GM12878 (cell line): ENCODE measurements around the gene NGFR. TPM values are rescaled to one million over a fixed set of nuclear protein-coding genes. Genes with fewer than 3 reads are reported as not detected.

Source experiments
- ATAC-seq: fragments of 200-7000 bp; cut with Tn5 transposase; 3 replicates; pipeline ENCODE4 v1.9.1; 2020; ENCODE audit warnings: mild to moderate bottlenecking, moderate library complexity
- BruUV-seq: library from RNA; stranded (reverse); fragments of 400-500 nt; replicated peaks from 2 replicates; lab custom pipeline; 2021; lab: Mats Ljungman, UMichigan
- CTCF ChIA-PET: fragments of 300-600 bp; sonication (Branson Sonifier 250); formaldehyde crosslinking; extraction: SDS; loops from one replicate; lab custom pipeline; 2021; ENCODE audit warnings: inconsistent platforms; lab: Yijun Ruan, JAX
- POLR2A ChIA-PET: fragments of 350-600 bp; formaldehyde crosslinking; extraction: SDS; loops from one replicate; lab custom pipeline; 2021; ENCODE audit warnings: inconsistent platforms; lab: Charles Lee
- RAD21 ChIA-PET: fragments of 300-600 bp; sonication (Branson Sonifier 250); formaldehyde crosslinking; loops from one replicate; lab custom pipeline; 2023; ENCODE audit warnings: antibody characterized with exemption; ENCODE audit not compliant: unreplicated experiment; lab: Charles Lee
- SMC1A ChIA-PET: fragments of 300-600 bp; sonication (Branson Sonifier 250); formaldehyde crosslinking; loops from one replicate; lab custom pipeline; 2023; ENCODE audit not compliant: unreplicated experiment, uncharacterized antibody; lab: Charles Lee
- DNase-seq: peaks from one replicate; pipeline ENCODE4 v3.0.0-alpha.2; 2011; ENCODE audit warnings: low read depth, low spot score
- FAIRE-seq: peaks from 3 replicates; lab custom pipeline; 2011; peaks lifted over from hg19 to GRCh38; lab: Jason Lieb, UNC
- H2AFZ ChIP-seq: 2 replicates; pipeline ENCODE4 v1.6.0; 2011; ENCODE audit warnings: low read depth, low read length, control low read depth; ENCODE audit not compliant: control insufficient read depth
- H3K27ac ChIP-seq: 2 replicates; pipeline ENCODE4 v1.5.1; 2011; ENCODE audit warnings: control low read depth; ENCODE audit not compliant: control insufficient read depth, insufficient read depth
- H3K27me3 ChIP-seq, 2 experiments: replicated peaks in 1 of 2; 2 replicates each; pipeline versions ENCODE4 v1.6.0 to v1.6.1; 2011; ENCODE audit warnings: low read length in 1 of 2; ENCODE audit not compliant: control insufficient read depth in 2 of 2, insufficient read depth in 2 of 2
- H3K36me3 ChIP-seq, 2 experiments: 2 replicates each; pipeline ENCODE4 v1.5.1; 2011; ENCODE audit warnings: low read length in 1 of 2; ENCODE audit not compliant: control insufficient read depth in 2 of 2, insufficient read depth in 2 of 2
- H3K4me1 ChIP-seq: 2 replicates; pipeline ENCODE4 v1.6.1; 2011; ENCODE audit warnings: mild to moderate bottlenecking, low read length, moderate library complexity, mixed read lengths; ENCODE audit not compliant: control insufficient read depth, insufficient read depth
- H3K4me2 ChIP-seq: 2 replicates; pipeline ENCODE4 v1.6.0; 2011; ENCODE audit warnings: control low read depth; ENCODE audit not compliant: control insufficient read depth, insufficient read depth
- H3K4me3 ChIP-seq: fragments of 200-600 bp; sonication (generic); 2 replicates; pipeline ENCODE4 v1.5.1; 2016
- H3K79me2 ChIP-seq: 2 replicates; pipeline ENCODE4 v1.6.0; 2011; ENCODE audit warnings: low read length; ENCODE audit not compliant: control insufficient read depth, insufficient read depth
- H3K9ac ChIP-seq: 2 replicates; pipeline ENCODE4 v1.8.0; 2011; ENCODE audit warnings: low read length, control low read depth, mixed read lengths; ENCODE audit not compliant: control insufficient read depth, insufficient read depth
- H3K9me3 ChIP-seq: replicated peaks from 3 replicates; pipeline ENCODE4 v1.5.1; 2011; ENCODE audit warnings: mild to moderate bottlenecking, low read length; ENCODE audit not compliant: control insufficient read depth, insufficient read depth
- H4K20me1 ChIP-seq: 2 replicates; pipeline ENCODE4 v1.6.0; 2011; ENCODE audit not compliant: control insufficient read depth, insufficient read depth
- CBFB ChIP-seq: IDR thresholded peaks from 2 replicates; pipeline ENCODE4 v1.6.1; 2016; ENCODE audit warnings: antibody characterized with exemption, low read depth
- CEBPB ChIP-seq, 2 experiments: fragments of 150-350 bp in 1 of 2; IDR thresholded peaks; 2 replicates each; pipeline ENCODE4 v1.6.1; 2012 to 2014; ENCODE audit warnings: low read depth in 2 of 2, low read length in 2 of 2, borderline replicate concordance in 1 of 2, inconsistent platforms in 1 of 2
- CTCF ChIP-seq, 3 experiments: IDR thresholded peaks in 2 of 3; conservative IDR thresholded peaks in 1 of 3; 2 replicates each; pipeline ENCODE4 v1.5.1; 2011; ENCODE audit warnings: low read depth in 3 of 3, low read length in 3 of 3, mild to moderate bottlenecking in 3 of 3, control low read depth in 2 of 3, moderate library complexity in 2 of 3, inconsistent platforms in 1 of 3, mixed read lengths in 1 of 3; ENCODE audit not compliant: control insufficient read depth in 2 of 3, insufficient read depth in 1 of 3; ENCODE audit errors: extremely low read depth in 1 of 3
- NFYB ChIP-seq: IDR thresholded peaks from 2 replicates; pipeline ENCODE4 v1.6.1; 2011; ENCODE audit warnings: low read depth, mild to moderate bottlenecking, low read length, improper control_type of control experiment, moderate library complexity; ENCODE audit not compliant: insufficient read depth
- NR2C1 ChIP-seq: fragments of 450-650 bp; IDR thresholded peaks from 2 replicates; pipeline ENCODE4 v1.6.1; 2017; ENCODE audit warnings: antibody characterized with exemption, mild to moderate bottlenecking, moderate library complexity
- PBX3 ChIP-seq: IDR thresholded peaks from 2 replicates; pipeline ENCODE4 v1.6.1; 2011; ENCODE audit warnings: mild to moderate bottlenecking, low read depth, low read length, moderate library complexity; ENCODE audit not compliant: insufficient replicate concordance
- RB1 ChIP-seq: fragments of 450-650 bp; formaldehyde crosslinking; IDR thresholded peaks from 2 replicates; pipeline ENCODE4 v1.6.1; 2017; ENCODE audit warnings: mild to moderate bottlenecking, borderline replicate concordance
- SP1 ChIP-seq: IDR thresholded peaks from one replicate; pipeline ENCODE4 v1.6.1; 2011; ENCODE audit warnings: low read depth, low read length
- STAT3 ChIP-seq: IDR thresholded peaks from 2 replicates; pipeline ENCODE4 v1.6.1; 2011; ENCODE audit warnings: low read depth, low read length, improper control_type of control experiment
- TAF1 ChIP-seq: IDR thresholded peaks from 2 replicates; pipeline ENCODE4 v1.6.1; 2011; ENCODE audit warnings: mild to moderate bottlenecking, low read depth, low read length, borderline replicate concordance
- WGBS: methylation state at CpG from one replicate; pipeline ENCODE4 v1.1.6; 2016; ENCODE audit warnings: low lambda C conversion rate; ENCODE audit not compliant: insufficient replicate concordance, insufficient coverage; ENCODE audit errors: missing lambda C conversion rate; 5-methylcytosine and 5-hydroxymethylcytosine counted together
- in situ Hi-C: fragments of 300-500 bp; cut with MboI; formaldehyde crosslinking; loops from 9 replicates; pipeline ENCODE4 v1.14.3; 2018; ENCODE audit warnings: mixed read lengths
- intact Hi-C: fragments of 100-400 bp; cut with micrococcal nuclease; formaldehyde crosslinking; loops from one replicate; pipeline ENCODE4 v1.14.2; 2022; ENCODE audit not compliant: unreplicated experiment
- polyA plus RNA-seq, 11 experiments: library from polyadenylated mRNA; depleted of rRNA in 4 of 11; unstranded in 6 of 11; stranded (reverse) in 5 of 11; fragments of >200 nt; fragmentation: Nextera tagmentation in 4 of 11; fragmentation: Illumina TruSeq in 1 of 11; extraction: Ambion mirVana in 4 of 11; extraction: Trizol in 1 of 11; gene quantifications; 1 replicate in 1 of 11; 2 replicates in 10 of 11; pipeline versions ENCODE4 v1.2.1 to v1.2.3, GENCODE V29; 2011 to 2016; ENCODE audit warnings: inconsistent platforms in 2 of 11, missing spikeins in 2 of 11, low read depth in 1 of 11
- total RNA-seq, 4 experiments: library from RNA; depleted of rRNA in 3 of 4; stranded (reverse); fragments of >200 nt in 3 of 4; fragmentation: Illumina TruSeq in 1 of 4; extraction: Trizol in 1 of 4; gene quantifications; 2 replicates each; pipeline versions ENCODE4 v1.2.1 to v1.2.3, GENCODE V29; 2013 to 2021
- TF ChIP-seq, protein P1 (sequence below): fragments of 450-650 bp; IDR thresholded peaks from 2 replicates; pipeline ENCODE4 v1.6.1; 2017; ENCODE audit warnings: mild to moderate bottlenecking, low read depth, inconsistent platforms; ENCODE audit not compliant: poor library complexity, severe bottlenecking
- TF ChIP-seq, protein P2 (sequence below): fragments of 450-650 bp; conservative IDR thresholded peaks from 2 replicates; pipeline ENCODE4 v1.6.1; 2017; ENCODE audit warnings: mild to moderate bottlenecking, moderate library complexity

Gene NGFR
- total and polyA plus RNA-seq, 10 of the 15 experiments (the other 5 are each of a cell fraction or from before 2014, with no cell fraction given), result 0.05 to 0.28 (median 0.08) TPM; not detected in 1

- TF ChIP-seq, protein P1, sequence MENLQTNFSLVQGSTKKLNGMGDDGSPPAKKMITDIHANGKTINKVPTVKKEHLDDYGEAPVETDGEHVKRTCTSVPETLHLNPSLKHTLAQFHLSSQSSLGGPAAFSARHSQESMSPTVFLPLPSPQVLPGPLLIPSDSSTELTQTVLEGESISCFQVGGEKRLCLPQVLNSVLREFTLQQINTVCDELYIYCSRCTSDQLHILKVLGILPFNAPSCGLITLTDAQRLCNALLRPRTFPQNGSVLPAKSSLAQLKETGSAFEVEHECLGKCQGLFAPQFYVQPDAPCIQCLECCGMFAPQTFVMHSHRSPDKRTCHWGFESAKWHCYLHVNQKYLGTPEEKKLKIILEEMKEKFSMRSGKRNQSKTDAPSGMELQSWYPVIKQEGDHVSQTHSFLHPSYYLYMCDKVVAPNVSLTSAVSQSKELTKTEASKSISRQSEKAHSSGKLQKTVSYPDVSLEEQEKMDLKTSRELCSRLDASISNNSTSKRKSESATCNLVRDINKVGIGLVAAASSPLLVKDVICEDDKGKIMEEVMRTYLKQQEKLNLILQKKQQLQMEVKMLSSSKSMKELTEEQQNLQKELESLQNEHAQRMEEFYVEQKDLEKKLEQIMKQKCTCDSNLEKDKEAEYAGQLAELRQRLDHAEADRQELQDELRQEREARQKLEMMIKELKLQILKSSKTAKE, result no peak
- no peak for TF ChIP-seq CBFB
Measured at GRCh38 chr17:49460401-49460800, 34.7 kb upstream of the NGFR start (continued).

DNA sequence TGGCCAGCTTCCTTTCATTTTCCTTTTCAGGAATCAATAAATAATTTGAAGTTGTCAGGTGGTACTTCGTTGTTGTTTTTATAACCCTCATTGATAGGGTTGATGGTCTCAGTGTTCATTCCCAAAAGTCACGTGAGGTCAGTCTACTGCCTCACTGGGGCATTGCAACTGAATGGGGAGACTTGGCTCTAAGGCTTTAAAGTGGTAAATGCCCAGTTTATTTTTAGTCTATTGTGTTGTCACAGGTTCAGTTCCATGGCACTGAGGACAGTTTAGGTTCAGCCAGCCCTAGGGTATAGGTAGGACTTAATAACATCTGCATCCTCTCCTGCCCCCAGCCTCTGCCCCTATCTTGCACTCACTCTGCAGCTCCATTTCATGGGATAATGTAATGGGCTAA lies 33.5 kb upstream of the NGFR start:
- in situ Hi-C loops, result no loop called here
- ChIA-PET RAD21 (no interaction called here), POLR2A (no interaction called here), CTCF (no interaction called here), SMC1A (no interaction called here)
- intact Hi-C loops, result no loop called here
- ATAC-seq, result no peak
- no peaks in the 10 kb centered on the region for H3K4me1 ChIP-seq
- H3K27ac ChIP-seq, result no peak overlapping the region
- 0% methylated on average over 2 of the region's 2 CpGs for WGBS
- no peak for FAIRE-seq
- no peak overlapping the region for H3K9ac ChIP-seq
- peaks cover 3 to 10% of the 10 kb centered on the region in 2 experiments; a peak in 2 of 4 replicates for H3K27me3 ChIP-seq
- H3K9me3 ChIP-seq, result no peaks in the 10 kb centered on the region; the same call in 1 of the 3 replicates
- no peak for DNase-seq
- H3K79me2 ChIP-seq, result no peaks in the 10 kb centered on the region
- no peaks in the 10 kb centered on the region for H4K20me1 ChIP-seq
- no peak overlapping the region for H2AFZ ChIP-seq
- BruUV-seq, result no TSS peak
- no peak overlapping the region for H3K4me3 ChIP-seq
- H3K36me3 ChIP-seq, result no peaks in the 10 kb centered on the region
- H3K4me2 ChIP-seq, result no peak overlapping the region
- TF ChIP-seq RB1 (no peak), NFYB (no peak), NR2C1 (no peak), SP1 (no peak), CEBPB (IDR thresholded peaks at IDR 0.05; ENCODE audit: borderline replicate concordance in 1 of 2, low read depth in 2 of 2, low read length in 2 of 2) (no peak), CTCF (IDR thresholded peaks at IDR 0.05 in 2 of 3, conservative IDR thresholded peaks at IDR 0.05 in 1 of 3; ENCODE audit: control insufficient read depth in 2 of 3, extremely low read depth in 1 of 3, insufficient read depth in 1 of 3, low read depth in 3 of 3, low read length in 3 of 3) (no peak), STAT3 (no peak), PBX3 (no peak), TAF1 (no peak)
- TF ChIP-seq, protein P1, result no peak
- TF ChIP-seq, protein P2, sequence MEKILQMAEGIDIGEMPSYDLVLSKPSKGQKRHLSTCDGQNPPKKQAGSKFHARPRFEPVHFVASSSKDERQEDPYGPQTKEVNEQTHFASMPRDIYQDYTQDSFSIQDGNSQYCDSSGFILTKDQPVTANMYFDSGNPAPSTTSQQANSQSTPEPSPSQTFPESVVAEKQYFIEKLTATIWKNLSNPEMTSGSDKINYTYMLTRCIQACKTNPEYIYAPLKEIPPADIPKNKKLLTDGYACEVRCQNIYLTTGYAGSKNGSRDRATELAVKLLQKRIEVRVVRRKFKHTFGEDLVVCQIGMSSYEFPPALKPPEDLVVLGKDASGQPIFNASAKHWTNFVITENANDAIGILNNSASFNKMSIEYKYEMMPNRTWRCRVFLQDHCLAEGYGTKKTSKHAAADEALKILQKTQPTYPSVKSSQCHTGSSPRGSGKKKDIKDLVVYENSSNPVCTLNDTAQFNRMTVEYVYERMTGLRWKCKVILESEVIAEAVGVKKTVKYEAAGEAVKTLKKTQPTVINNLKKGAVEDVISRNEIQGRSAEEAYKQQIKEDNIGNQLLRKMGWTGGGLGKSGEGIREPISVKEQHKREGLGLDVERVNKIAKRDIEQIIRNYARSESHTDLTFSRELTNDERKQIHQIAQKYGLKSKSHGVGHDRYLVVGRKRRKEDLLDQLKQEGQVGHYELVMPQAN, result no peak
